HG02870 (cell line): ENCODE results near the gene NLRC3.
A peak's percentile ranks its signal among the peaks of the same experiment; 100 is the strongest.
"Not testable (repeated sequence)": the region's sequence is repeated elsewhere in the genome, so short reads cannot be mapped to it uniquely, and the experiment has no call there.

Experiments
- ATAC-seq: cut with Tn5 transposase; IDR thresholded peaks from one replicate; pipeline ENCODE4 v1.9.1; 2021; ENCODE audit warnings: mild to moderate bottlenecking, moderate library complexity; ENCODE audit not compliant: unreplicated experiment

Gene NLRC3

DNA sequence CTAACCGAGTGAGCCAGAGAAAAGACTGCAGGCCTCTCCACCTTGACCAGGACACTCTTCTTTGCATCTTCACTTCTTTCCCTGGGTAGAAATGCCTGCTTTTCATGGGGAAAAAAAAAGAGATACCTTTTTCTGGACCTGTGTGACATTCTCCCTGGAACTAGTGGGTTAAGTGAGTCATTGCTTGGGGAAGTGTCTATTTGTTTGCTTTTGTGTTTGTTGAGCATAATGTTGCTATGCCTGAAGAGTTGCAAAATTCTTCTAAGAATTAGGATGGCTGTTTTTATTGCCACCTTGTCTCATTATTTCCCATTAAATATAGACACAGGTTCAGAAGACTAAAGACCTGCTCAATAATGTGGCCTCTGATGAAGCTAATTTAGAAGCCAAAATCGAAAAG is 57.6 kb downstream of the NLRC3 start:
- ATAC-seq = no peak

DNA sequence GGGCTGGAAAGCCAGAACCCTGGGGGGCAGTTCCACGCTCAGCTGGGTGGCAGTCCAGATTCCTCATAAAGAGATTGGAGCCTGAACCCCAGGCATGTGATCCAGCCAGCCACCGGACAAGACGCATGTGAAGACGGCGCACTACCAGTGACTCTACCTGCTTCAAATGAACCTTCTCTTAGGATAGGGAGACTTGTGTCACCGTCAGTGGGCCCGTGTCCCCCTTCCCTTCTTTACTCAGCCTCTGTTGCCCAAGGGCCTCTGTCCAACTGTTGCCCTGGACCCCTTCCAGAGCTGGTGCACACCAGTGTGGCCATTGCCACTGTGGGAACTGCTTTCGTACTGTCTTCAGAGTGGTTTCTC is 58.2 kb downstream of the NLRC3 start:
- no peak for ATAC-seq

DNA sequence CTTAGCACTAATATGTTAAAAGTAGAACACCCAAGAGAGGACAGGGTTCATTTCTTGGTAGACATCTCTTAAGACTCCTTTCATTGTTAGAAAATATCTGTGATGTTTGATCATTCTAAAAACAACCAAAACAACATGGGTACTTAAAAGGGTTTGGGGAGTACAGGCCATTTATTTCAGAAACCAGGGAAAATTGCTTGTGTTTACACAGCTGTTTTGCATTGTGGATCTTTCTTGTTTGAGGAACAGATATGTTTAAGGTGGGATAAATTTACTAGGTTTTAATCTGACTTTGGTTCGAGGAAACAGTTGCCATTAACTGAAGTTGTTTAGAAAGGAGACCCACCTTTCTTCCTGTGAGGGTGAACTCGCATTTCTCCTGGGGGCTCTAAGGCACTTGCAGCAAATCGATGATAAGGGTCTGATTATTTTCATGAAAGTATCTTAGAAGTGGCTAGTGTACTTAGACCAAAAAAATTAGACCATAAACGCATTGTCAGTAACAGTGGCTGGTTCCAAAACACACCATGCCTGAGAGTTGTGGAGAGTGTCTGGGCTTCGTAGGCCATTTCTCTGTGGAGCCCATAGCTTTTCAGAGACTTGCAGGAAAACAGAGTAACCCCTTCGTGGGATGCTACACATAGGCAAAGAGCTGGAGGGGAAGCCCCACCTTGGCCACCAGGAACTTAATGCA is 58.8 kb downstream of the NLRC3 start:
- no peak for ATAC-seq

DNA sequence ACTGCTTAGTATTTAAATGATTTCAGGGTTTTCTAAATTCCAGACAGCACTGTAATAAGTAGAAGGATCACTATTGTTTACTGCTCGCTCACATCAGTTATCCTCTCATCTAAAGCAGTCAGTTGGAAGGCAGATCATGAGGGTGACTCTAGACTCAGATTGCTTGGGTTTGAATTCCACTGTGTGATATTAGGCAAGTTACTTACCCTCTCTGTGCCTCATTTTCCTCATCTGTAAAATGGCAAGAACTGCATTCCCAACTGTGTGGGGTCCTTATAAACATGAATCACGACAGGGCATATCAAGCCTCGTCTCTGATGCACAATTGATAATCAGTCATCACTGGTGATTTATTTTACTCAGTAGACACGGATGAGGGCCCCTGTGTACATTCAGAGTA is 61.3 kb downstream of the NLRC3 start:
- ATAC-seq = no peak

DNA sequence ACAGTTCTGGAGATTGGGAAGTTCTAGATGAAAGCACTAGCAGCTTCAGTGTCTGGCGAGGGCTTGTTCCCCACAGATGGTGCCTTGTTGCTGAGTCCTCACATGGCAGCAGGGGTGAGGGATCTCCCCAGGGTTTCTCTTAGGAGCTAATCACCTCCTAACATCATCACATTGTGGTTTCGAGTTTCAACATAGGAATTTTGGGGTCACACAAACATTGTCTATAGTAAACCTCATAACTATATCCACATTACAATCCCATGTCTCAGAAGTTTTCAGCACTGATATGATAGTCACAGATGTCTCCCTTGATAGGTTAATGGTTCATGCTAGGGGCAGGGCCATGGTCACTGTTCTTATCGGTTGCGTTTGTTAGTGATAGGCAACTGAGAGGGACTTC is 62.6 kb downstream of the NLRC3 start:
- ATAC-seq = no peak

DNA sequence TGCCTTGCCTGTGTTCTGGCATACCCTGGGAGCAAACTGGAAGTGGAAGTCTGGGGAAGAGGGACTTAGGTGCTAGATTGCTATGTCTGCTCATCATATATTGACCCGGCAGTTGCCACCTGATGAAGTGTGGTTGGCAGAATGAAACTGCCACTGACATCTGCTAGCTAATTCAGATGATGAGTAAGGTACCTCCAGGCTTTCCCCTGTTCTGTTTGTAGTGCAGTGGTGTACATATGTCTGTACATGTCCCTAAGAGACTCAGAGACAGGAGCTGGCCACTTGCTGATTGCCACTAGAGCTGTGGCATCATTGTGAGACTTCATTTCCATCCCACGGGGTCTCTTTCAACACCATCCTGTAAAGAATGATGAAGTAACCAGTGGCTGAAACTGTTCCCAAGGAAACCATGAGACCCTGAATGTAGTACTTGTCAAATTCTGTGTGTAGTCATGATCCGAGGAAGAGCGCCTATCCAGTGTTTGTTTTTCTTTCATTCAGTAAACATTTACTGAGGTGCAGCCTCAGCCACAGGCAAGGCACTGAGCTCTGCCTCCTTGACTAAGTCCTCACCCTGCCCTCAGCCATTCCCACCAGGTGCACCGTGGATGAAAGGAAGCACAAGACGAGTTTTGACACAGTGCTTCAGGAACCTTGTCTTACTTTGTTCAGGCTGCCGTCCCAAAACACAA is 63.2 kb downstream of the NLRC3 start:
- no peak for ATAC-seq

DNA sequence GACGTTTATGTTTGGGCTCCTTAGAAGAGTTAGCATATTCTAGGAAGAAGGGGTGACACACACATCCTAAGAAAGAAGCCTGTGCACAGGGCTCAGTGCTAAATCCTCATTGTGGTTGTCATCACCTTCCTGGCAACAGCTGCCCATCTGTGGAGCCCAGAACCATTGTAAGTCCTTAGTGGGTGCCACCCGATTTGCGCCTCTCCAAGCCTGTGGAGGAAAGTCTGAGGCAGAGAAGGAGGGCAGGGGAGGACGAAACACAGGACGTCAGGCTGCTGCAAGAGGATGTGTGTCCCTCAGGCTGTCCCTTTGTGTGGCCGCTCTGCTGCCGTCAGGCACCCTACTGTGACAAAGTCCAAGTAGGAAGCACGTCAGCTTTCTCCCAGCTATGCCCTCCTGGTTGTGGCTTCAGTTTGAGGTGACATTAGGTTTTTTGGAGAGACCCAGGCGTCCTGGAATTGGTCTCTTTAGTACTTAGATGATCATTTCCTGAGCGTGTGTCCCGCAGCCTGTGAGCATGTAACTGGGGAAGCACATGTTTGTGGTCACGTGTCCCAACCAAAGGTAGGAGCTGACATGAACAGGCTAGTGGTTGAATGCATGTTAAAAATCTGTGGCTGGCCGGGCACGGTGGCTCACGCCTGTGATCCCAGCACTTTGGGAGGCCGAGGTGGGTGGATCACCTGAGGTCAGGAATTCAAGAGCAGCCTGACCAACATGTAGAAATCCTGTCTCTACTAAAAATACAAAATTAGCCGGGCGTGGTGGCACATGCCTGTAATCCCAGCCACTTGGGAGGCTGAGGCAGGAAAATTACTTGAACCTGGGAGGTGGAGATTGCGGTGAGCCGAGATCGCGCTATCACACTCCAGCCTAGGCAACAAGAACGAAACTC is 65.7 kb downstream of the NLRC3 start:
- ATAC-seq = no peak

DNA sequence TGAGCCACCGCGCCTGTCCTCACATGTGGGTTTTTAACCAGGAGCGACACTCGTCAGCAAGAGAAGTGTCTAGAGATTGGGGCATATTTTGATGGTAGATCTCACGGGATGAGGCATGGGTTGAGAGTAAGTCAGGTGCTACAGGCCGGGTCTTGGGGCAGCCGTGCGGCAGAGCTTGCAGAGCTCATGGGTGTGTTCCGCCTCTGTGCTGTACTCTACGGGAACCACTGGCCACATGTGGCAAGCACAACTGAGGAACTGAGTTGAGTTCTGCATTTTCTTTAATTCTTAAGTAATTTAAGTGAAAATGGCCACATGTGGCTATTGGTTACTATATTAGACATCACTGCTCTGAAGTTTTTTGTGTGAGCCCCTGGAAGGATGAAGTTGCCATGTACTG is 66.8 kb downstream of the NLRC3 start:
- no peak for ATAC-seq

DNA sequence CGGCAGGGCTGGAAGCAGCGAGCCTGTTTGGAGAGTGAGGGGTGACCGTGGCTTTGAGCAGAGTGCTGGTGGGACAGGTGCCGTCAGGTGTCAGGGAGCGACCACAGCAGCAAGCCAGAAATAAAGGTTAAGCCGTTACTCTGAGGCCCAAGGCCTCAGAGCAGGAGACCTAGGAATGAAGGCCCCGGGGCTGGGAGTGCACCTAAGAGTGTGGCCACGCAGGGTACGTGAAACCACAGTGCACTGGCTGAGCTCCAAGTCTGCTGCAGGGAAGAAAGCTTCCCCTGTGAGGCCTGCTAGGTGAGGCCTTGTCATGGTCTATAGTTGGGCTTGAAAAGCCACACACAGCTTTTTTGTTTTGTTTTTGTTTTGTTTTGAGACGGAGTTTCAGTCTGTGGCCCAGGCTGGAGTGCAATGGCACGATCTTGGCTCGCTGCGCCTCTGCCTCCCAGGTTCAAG is 67.7 kb downstream of the NLRC3 start:
- peak; percentile 60 for ATAC-seq

DNA sequence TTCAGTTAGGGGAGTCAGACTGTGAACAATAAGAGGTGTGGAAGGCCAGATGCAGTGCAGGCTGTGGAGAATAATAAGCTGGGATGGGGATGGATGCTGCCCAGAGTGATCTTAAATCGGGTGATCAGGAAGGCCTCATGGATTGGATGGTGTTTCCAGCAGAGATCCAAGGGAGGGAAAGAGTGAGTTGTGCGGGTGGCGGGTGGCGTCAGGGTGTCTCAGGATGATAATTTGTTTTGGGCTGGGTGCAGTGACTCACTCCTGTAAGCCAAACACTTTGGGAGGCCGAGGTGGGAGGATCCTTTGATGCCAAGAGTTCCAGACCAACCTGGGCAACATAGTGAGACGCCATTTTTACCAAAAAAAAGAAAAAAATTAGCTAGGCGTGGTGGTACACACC is 68.5 kb downstream of the NLRC3 start:
- ATAC-seq = no peak

DNA sequence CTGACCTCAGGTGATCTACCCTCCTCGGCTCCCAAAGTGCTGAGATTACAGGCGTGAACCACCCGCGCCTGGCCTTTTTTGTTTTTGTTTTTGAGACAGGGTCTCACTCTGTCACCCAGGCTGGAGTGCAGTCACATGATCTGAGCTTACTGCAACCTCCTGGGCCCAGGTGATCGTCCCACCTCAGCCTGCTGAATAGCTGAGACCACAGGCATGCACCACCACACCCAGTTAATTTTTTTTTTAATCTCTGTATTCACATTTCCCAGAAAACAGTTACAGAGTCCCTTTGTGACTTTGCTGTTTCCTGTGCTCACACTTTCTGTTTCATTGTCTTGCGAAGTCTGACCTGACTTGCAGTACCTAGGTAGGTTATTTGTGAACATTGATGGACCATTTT is 73.7 kb downstream of the NLRC3 start:
- ATAC-seq = no peak

DNA sequence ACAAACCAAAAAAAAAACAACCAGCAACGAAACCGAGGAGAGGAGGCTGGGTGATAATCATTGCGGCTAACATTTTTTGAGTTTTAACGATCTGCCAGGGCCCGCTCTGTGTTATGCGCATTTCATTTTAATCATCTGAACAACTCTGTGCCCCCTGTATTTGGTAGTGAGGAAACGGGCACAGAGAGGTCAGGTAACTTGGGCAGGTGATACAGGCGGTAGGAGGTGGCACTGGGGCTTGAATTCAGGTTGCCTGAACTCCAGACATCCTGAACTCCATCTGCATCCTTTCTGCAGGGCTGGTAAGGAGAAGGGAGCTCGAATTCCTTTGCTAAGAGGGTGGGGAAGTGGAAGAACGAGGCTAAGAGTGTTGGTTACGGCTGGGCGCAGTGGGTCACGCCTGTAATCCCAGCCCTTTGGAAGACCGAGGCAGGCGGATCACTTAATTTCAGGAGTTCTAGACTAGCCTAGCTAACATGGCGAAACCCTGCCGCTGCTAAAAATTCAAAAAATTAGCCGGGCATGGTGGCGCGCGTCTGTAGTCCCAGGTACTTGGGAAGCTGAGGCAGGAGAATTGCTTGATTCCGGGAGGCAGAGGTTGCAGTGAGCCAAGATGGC is 75.3 kb downstream of the NLRC3 start:
- ATAC-seq = no peak

DNA sequence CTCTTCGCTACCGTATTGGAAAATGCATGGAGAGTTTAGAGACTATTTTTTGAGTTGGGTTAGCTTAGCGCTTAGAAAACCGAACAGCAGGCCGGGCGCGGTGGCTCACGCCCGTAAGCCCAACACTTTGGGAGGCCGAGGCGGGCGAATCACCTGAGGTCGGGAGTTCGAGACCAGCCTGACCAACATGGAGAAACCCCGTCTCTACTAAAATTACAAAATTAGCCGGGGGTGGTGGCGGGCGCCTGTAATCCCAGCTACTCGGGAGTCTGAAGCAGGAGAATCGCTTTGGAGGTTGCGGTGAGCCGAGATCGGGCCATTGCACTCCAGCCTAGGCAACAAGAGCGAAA is 75.8 kb downstream of the NLRC3 start:
- not testable (repeated sequence) for ATAC-seq

DNA sequence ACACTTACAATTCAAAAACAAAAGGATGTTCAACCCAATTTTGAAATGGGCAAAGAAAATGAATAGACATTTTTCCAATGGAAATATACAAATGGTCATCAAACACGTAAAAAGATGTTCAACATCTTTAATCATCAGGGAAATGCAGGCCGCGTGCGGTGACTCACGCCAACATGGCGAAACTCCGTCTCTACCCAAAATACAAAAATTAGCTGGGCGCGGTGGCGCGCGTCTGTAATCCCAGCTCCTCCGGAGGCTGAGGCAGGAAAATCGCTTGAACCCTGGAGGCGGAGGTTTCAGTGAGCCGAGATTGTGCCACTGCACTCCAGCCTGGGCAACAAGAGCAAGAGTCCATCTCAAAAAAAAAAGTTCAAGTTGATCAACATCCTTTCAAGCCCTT is 78.2 kb downstream of the NLRC3 start:
- ATAC-seq = no peak

DNA sequence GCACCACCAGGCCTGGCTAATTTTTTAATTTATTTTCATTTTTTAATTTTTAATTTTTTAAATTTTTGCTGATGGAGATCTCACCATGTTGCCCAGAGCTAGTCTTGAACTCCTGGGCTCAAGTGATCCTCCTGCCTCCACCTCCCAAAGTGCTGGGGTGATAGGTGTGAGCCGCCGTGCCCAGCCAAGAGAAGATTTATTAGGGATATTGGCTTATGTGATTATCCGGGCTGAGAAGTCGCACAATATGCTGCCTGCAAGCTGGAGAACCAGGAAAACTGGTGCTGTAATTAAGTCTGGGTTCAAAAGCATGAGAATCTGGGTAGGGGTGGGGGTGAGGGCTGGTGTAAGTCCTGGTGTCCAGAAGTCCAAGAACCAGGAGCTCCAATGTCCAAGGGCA is 79.4 kb downstream of the NLRC3 start:
- no peak for ATAC-seq

DNA sequence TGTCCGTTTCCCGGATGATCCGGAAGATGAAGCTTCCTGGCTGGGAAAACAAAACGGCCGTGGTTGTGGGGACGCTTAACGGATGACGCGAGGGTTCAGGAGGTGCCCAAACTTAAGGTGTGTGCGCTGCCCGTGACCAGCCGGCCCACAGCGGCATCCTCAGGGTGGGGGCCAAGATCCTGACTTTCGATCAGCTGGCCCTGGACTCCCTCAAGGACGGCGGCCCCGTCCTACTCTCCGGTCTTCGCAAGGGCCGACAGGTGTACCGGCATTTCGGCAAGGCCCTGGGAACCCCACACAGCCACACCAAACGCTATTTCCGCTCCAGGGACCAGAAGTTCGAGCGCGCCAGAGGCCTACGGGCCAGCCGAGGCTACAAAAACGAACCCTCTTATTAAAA is 80.8 kb downstream of the NLRC3 start:
- no peak for ATAC-seq

DNA sequence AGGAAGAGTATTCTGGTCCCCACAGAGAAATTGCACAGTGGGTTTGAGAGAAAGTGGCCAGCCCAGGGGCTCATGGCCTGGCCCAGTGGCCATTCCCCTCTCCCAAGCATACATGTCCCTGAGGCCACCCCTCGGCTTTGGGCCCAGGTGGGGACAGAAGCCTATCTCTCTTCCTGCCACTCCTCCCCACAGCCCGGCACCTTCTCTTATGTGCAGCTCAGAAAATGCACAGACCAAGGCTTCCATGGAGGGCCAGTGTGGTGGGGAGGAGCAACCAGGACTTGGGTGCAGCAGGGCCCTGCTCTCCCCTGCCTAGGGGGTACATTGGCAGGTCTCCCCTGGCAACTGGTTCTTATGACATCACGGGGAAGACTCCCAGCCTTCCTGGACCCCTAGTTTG is 82.0 kb downstream of the NLRC3 start, which contains the start of gene C16orf90:
C16orf90 (minus strand) TSS at position 314 of the 400 bp plus-strand sequence; CDS start at position 246, 68 bp downstream.
- no peak for ATAC-seq

DNA sequence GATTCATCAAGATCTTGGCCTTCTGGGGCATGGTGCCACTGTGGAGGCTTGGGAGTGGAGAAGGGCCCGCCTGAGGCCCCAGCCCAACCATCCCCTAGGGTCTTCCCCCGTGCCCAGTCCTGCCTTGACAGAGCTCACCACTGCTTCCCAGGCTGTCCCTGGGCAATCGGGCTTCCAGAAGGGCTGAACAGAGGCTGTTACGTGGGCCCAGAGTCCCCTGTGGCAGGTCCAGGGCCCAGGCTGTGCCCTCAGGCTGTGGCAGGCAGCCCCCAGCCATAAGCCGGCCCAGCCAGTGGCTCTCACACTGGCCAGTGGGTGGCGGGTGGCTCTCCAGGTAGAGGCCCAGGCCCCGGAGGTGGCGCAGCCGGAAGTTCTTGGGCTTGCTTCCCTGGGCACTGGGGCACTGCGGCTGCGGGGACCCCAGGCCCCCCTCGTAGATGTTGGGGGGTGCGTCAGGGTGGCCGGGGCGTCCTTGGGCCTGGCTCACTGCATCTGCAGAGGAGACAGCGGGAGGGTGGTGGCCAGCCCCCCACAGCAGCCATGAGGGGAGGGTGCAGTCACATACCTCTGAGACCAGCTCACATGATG is 82.7 kb downstream of the NLRC3 start:
- no peak for ATAC-seq

DNA sequence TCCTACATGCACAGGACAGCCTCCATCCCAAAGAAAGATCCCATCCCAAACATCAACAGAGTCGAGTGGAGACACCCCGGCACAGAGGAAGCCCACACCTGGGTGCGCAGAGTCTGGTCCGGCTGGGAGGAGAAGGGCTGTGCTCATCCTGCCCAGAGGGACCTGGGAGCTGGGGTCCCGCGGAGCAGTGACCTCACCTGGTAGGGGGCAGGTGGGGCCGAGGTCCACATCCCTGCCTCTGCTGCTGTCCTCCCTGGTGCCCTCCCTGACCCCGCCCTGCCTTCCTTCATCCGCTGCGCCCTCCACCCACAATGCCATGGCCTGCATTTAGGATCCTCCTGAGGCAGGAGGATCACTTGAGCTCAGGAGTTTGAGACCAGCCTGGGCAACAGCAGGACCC is 84.8 kb downstream of the NLRC3 start:
- ATAC-seq = no peak

DNA sequence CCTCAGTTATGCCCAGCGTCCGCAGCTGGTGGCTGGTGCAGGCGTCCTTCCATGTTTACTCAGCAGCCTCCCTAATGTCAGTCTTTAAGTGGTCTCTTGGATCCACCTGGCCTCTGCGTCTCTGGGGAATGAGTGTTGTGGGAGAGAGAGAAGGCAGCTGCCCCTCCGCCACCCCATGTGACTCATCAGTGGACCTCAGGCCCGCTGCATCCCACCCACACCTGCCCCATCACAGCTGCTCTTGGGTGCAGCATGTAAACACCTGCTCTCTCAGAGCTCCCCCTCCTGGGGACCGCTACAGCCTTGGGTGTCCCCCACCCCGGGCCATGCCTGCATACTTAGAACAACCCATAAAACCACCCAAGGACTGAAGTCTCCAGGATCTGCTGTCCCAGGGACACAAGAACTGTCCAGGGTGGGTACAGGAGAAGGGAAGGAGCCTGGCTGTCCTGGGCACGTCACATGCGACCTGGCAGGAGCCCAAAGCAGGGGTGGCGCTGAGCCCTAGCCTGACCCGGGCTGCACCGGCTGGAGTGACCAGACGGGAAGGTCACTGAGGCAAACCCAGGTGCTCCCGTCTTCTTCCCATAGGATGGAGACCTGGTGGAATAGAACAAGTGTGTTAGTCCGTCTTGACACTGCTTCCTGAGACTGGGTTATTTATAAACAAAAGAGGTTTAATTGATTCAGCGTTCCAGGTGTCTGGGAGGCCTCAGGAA is 86.1 kb downstream of the NLRC3 start:
- no peak for ATAC-seq
